PC-3 (cell line): ENCODE measurements around the gene BMPR1A.

Experiments used
- CTCF ChIP-seq: fragments of 300-600 bp; sonication (generic); conservative IDR thresholded peaks from 2 replicates; pipeline ENCODE4 v1.5.1; 2017; ENCODE audit warnings: antibody characterized with exemption, low read depth, mild to moderate bottlenecking, low read length
- EZH2 ChIP-seq: fragments of 300-600 bp; sonication (generic); IDR thresholded peaks from one replicate; pipeline ENCODE4 v1.6.1; 2017; ENCODE audit warnings: antibody characterized with exemption, mild to moderate bottlenecking, low read length; ENCODE audit not compliant: unreplicated experiment

GRCh38 chr10:86941991-86942421 lies 185.6 kb downstream of the BMPR1A start:
- TF ChIP-seq CTCF (no peak), EZH2 (no peak)
